Measurements from ENCODE around the gene PIK3C3.

Gene PIK3C3

DNA sequence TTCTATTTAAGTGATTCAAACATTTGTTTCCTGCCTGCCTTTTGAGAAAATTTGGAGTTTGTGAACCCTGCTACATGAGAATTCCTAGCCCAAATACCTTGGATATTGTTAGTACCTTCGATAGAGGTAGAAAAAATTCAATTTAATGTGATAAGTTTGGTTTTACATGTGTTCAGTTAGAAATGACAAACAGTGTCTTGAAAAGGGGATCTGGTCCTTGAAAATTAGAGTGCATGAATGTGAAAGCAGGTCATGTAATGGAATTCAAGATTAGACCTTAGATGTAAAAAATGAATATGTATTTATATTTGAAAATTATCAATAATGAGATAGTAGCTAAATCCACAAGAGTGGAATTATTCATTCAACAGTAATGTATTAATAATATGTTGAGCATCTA lies 70.5 kb downstream of the PIK3C3 start:
- no peak for DNase-seq (ENCODE audit: low spot score)
- in situ Hi-C loops (cut with MboI; ENCODE audit: low sequenced_read_pairs, unreplicated experiment), result no loop called here
- TF ChIP-seq, protein P1, sequence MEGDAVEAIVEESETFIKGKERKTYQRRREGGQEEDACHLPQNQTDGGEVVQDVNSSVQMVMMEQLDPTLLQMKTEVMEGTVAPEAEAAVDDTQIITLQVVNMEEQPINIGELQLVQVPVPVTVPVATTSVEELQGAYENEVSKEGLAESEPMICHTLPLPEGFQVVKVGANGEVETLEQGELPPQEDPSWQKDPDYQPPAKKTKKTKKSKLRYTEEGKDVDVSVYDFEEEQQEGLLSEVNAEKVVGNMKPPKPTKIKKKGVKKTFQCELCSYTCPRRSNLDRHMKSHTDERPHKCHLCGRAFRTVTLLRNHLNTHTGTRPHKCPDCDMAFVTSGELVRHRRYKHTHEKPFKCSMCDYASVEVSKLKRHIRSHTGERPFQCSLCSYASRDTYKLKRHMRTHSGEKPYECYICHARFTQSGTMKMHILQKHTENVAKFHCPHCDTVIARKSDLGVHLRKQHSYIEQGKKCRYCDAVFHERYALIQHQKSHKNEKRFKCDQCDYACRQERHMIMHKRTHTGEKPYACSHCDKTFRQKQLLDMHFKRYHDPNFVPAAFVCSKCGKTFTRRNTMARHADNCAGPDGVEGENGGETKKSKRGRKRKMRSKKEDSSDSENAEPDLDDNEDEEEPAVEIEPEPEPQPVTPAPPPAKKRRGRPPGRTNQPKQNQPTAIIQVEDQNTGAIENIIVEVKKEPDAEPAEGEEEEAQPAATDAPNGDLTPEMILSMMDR (IDR thresholded peaks at IDR 0.05; ENCODE audit: borderline replicate concordance, control extremely low read depth, extremely low read depth, insufficient read depth, missing control alignments), result no peak

DNA sequence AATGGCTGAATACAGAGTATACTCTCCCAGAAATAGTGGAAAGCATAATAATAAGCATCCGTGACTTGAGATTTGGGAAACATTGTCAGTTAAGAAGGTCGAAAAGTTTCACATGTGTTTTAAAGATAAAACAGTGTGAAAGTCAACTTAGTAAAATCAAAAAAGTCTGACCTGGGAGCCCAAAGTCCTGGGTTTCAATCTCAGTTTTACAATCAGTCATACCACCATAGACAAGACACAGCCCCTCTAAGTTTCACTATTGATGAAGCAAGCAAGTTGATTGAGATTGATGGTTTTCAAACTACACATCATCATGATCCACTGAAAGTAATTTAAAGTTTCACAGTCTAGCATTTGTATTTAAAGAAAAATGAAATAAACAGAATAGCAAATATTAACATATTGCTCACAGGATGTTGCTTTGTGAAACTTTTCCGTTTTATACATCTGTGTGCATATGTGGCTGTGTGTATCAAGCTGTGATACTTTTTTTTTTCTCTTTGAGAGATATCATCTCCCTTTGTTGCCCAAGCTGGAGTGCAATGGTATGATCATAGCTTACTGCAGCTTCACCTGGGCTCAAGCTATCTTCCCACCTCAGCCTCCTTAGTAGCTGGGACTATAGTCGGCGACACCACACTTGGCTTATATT lies 71.1 kb downstream of the PIK3C3 start:
- DNase-seq (ENCODE audit: low spot score), result peak; percentile 50
- TF ChIP-seq, protein P1 (IDR thresholded peaks at IDR 0.05; ENCODE audit: borderline replicate concordance, control extremely low read depth, extremely low read depth, insufficient read depth, missing control alignments), result no peak
- in situ Hi-C loops (cut with MboI; ENCODE audit: low sequenced_read_pairs, unreplicated experiment), result no loop called here

DNA sequence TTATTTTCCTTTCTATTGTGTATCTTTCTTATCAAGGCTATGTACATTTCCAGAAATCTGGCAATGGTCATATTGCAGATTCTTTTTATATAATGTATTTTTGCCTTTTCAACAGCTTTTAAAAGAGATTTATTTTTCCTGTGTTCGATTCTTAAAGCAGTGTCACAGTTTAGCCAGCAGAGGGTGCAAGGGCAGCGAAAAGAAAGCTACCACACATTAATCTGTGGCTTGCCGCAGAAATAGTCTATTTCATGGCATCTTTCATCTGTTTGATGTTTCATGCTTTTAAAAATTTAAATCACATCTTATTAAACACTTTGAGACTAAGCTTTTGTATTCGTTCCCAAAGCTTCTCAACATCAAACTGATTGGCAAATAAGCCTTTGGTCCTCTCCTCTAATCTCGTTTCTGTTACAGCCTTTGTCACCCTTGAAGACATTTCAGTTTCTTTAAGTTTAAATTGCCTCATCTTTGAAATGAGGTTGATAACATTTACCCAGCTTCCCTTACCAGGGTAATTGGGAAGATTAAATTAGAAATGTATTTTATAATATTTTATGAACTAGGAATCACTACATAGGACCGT lies 73.3 kb downstream of the PIK3C3 start:
- in situ Hi-C loops (cut with MboI; ENCODE audit: low sequenced_read_pairs, unreplicated experiment), result no loop called here
- TF ChIP-seq, protein P1 (IDR thresholded peaks at IDR 0.05; ENCODE audit: borderline replicate concordance, control extremely low read depth, extremely low read depth, insufficient read depth, missing control alignments), result peak; percentile 52
- DNase-seq (ENCODE audit: low spot score), result peak; percentile 21

DNA sequence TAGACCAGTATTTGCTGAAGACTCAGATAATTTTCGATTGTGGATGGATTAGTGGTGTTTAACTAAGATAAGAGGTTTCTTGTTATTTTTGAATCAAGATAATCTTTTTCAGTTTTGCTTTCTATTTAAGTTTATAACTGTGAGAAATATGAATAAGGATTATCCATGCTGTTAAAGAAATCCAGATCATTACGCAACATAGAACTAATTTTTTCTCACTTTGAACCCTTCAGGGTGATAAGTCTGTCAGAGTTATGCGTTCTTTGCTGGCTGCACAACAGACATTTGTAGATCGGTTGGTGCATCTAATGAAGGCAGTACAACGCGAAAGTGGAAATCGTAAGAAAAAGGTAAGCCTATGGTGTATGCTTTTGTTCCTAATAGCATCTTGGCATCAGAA lies 74.1 kb downstream of the PIK3C3 start:
- no peak for DNase-seq (ENCODE audit: low spot score)
- TF ChIP-seq, protein P1 (IDR thresholded peaks at IDR 0.05; ENCODE audit: borderline replicate concordance, control extremely low read depth, extremely low read depth, insufficient read depth, missing control alignments), result no peak
- in situ Hi-C loops (cut with MboI; ENCODE audit: low sequenced_read_pairs, unreplicated experiment), result no loop called here

DNA sequence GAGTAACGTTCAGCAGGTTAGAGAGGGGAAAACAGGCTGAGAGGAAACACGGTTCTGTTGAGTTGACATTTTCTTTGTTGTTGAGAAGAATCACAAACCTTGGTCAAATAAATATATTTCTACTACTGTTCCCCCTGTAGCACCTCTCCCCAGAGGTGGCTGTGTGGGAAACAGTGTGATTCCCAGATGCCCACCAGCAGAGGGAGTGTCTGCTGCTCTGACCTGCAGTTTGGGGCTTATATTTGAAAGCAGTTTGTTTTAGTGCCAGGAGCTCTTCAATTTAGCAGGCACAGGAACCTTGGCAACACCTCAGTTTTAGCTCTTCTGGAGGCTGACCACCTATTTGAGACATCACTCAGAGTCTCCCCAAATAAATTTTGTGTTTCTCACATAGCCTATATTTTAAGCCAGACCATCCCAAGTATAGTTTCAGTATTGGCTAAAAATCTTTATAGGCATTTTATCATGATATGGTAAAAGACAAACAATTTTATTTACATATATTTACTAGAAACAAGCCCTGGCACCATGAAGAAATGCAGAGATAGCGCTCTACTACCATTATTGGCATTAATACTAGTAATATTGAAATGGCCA lies 75.7 kb downstream of the PIK3C3 start:
- TF ChIP-seq, protein P1 (IDR thresholded peaks at IDR 0.05; ENCODE audit: borderline replicate concordance, control extremely low read depth, extremely low read depth, insufficient read depth, missing control alignments), result no peak
- in situ Hi-C loops (cut with MboI; ENCODE audit: low sequenced_read_pairs, unreplicated experiment), result no loop called here
- peak; percentile 17 for DNase-seq (ENCODE audit: low spot score)

DNA sequence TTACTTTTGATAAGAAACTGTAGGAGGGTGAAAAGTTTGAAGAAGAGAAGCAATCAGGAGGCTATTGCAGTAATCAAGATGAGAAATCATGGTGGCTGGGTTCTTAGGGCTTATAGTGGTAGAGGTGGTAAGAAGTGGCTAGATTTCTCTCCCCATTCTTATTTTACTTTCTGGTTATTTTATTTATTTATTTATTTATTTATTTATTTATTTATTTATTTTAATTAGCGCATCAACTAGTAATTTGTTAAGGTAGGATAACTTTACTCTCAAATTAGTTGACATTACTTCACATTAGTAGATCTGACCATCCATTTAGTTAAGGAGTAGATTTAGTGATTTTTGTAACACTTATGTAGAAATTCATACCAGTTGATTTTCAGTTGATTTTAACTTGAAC lies 77.4 kb downstream of the PIK3C3 start:
- in situ Hi-C loops (cut with MboI; ENCODE audit: low sequenced_read_pairs, unreplicated experiment), result no loop called here
- TF ChIP-seq, protein P1 (IDR thresholded peaks at IDR 0.05; ENCODE audit: borderline replicate concordance, control extremely low read depth, extremely low read depth, insufficient read depth, missing control alignments), result no peak
- DNase-seq (ENCODE audit: low spot score), result no peak
